HCT116 (cell line): ENCODE measurements around the gene ZNF432.

Source experiments
- CEBPB ChIP-seq: IDR thresholded peaks from 2 replicates; pipeline ENCODE4 v1.6.1; 2012; ENCODE audit warnings: low read depth
- CTCF ChIP-seq, 3 experiments: fragments of 200-600 bp in 1 of 3; sonication (generic) in 1 of 3; IDR thresholded peaks in 2 of 3; conservative IDR thresholded peaks in 1 of 3; 2 replicates each; pipeline ENCODE4 v1.5.1; 2012 to 2017; ENCODE audit warnings: low read depth in 2 of 3, low read length in 2 of 3, antibody characterized with exemption in 1 of 3, borderline replicate concordance in 1 of 3, control low read depth in 1 of 3, mild to moderate bottlenecking in 1 of 3, mixed read lengths in 1 of 3, mixed run types in 1 of 3, moderate library complexity in 1 of 3; ENCODE audit not compliant: insufficient read depth in 1 of 3
- POLR2A ChIP-seq: IDR thresholded peaks from 2 replicates; pipeline ENCODE4 v1.7.0; 2011; ENCODE audit warnings: borderline replicate concordance; ENCODE audit not compliant: insufficient read depth, insufficient read length; ENCODE audit errors: extremely low read depth
- POLR2AphosphoS5 ChIP-seq: IDR thresholded peaks from 2 replicates; pipeline ENCODE4 v1.6.1; 2011; ENCODE audit warnings: mild to moderate bottlenecking, low read depth, low read length, moderate library complexity
- SP1 ChIP-seq: IDR thresholded peaks from 2 replicates; pipeline ENCODE4 v1.6.1; 2012; ENCODE audit warnings: low read depth
- SRF ChIP-seq: IDR thresholded peaks from 2 replicates; pipeline ENCODE4 v1.6.1; 2012; ENCODE audit warnings: low read depth
- YY1 ChIP-seq: IDR thresholded peaks from 2 replicates; pipeline ENCODE4 v1.6.1; 2011; ENCODE audit warnings: low read length, low read depth, moderate library complexity, mild to moderate bottlenecking; ENCODE audit not compliant: insufficient replicate concordance; ENCODE audit errors: extremely low read depth
- TF ChIP-seq, protein P1 (sequence below): IDR thresholded peaks from 2 replicates; pipeline ENCODE4 v1.6.1; 2012

- TF ChIP-seq POLR2A (no peak), CTCF (IDR thresholded peaks at IDR 0.05 in 2 of 3, conservative IDR thresholded peaks at IDR 0.05 in 1 of 3; ENCODE audit: borderline replicate concordance in 1 of 3, insufficient read depth in 1 of 3, low read depth in 2 of 3, low read length in 2 of 3) (no peak), SRF (no peak), CEBPB (no peak), YY1 (no peak), POLR2AphosphoS5 (no peak), SP1 (no peak)
- TF ChIP-seq, protein P1, sequence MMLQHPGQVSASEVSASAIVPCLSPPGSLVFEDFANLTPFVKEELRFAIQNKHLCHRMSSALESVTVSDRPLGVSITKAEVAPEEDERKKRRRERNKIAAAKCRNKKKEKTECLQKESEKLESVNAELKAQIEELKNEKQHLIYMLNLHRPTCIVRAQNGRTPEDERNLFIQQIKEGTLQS: no peak
Measured at GRCh38 chr19:52034051-52034728, 14.4 kb downstream of the ZNF432 start.
